Measurements from ENCODE around the gene ZIC5.
"Not testable (repeated sequence)": the region's sequence is repeated elsewhere in the genome, so short reads cannot be mapped to it uniquely, and the experiment has no call there.

Gene ZIC5

GRCh38 chr13:99959540-99960230 is 11.9 kb downstream of the ZIC5 start:
- DNase-seq: no peak

GRCh38 chr13:99959127-99959539 is 12.4 kb downstream of the ZIC5 start:
- no peak for DNase-seq

- no peak for DNase-seq
Observed at GRCh38 chr13:99958406-99959126, 13.0 kb downstream of the ZIC5 start.

GRCh38 chr13:99956473-99957349 is 14.9 kb downstream of the ZIC5 start:
- DNase-seq: no peak

GRCh38 chr13:99955747-99956472 is 15.7 kb downstream of the ZIC5 start:
- no peak for DNase-seq

- no peak for DNase-seq
Observed at GRCh38 chr13:99955107-99955746, 16.3 kb downstream of the ZIC5 start.

- DNase-seq: no peak
Observed at GRCh38 chr13:99953138-99953755, 18.3 kb downstream of the ZIC5 start.

- not testable (repeated sequence) for DNase-seq
Observed at GRCh38 chr13:99951666-99952065, 19.9 kb downstream of the ZIC5 start.

GRCh38 chr13:99949679-99950413 is 21.7 kb downstream of the ZIC5 start:
- no peak for DNase-seq

- DNase-seq: no peak
Observed at GRCh38 chr13:99948907-99949678, 22.5 kb downstream of the ZIC5 start.

GRCh38 chr13:99948411-99948810 is 23.2 kb downstream of the ZIC5 start:
- no peak for DNase-seq

- DNase-seq: no peak
Observed at GRCh38 chr13:99947666-99948065, 23.9 kb downstream of the ZIC5 start.

- not testable (repeated sequence) for DNase-seq
Observed at GRCh38 chr13:99945515-99945914, 26.1 kb downstream of the ZIC5 start.

- DNase-seq: no peak
Observed at GRCh38 chr13:99944606-99945005, 27.0 kb downstream of the ZIC5 start.

- DNase-seq: no peak
Observed at GRCh38 chr13:99944102-99944501, 27.5 kb downstream of the ZIC5 start.

GRCh38 chr13:99941911-99942310 is 29.7 kb downstream of the ZIC5 start:
- no peak for DNase-seq

GRCh38 chr13:99941086-99941485 is 30.5 kb downstream of the ZIC5 start:
- DNase-seq: no peak

- DNase-seq: no peak
Observed at GRCh38 chr13:99938635-99939034, 32.9 kb downstream of the ZIC5 start.

- DNase-seq: no peak
Observed at GRCh38 chr13:99935772-99936171, 35.8 kb downstream of the ZIC5 start.

- no peak for DNase-seq
Observed at GRCh38 chr13:99932912-99933311, 38.7 kb downstream of the ZIC5 start.

Data from NCI-H1105 treated with DMSO at 0.1 percent for 48 hours (cell line).